Uterus (tissue), 4 donors: ENCODE measurements around the gene SUCLA2. TPM values are rescaled to one million over a fixed set of nuclear protein-coding genes. Genes with fewer than 3 reads are reported as not detected.
A peak's percentile ranks its signal among the peaks of the same experiment; 100 is the strongest.

Experiments used
- DNase-seq, 2 donors: peaks; one replicate each; pipeline ENCODE4 v3.0.0-alpha.2; 2019 to 2020
- H3K27ac ChIP-seq, 2 donors: fragments of 200-600 bp; sonication (generic); 1 replicate in 1 of 2; 2 replicates in 1 of 2; pipeline ENCODE4 v1.5.1; 2016 to 2018
- H3K27me3 ChIP-seq, 2 donors: fragments of 200-600 bp; sonication (generic); one replicate each; pipeline ENCODE4 v1.5.1; 2018 to 2019; ENCODE audit warnings: control low read depth in 1 of 2
- H3K36me3 ChIP-seq, 2 donors: fragments of 200-600 bp; sonication (generic); one replicate each; pipeline ENCODE4 v1.5.1; 2019; ENCODE audit warnings: control low read depth in 1 of 2
- H3K4me1 ChIP-seq, 2 donors: fragments of 200-600 bp; sonication (generic); one replicate each; pipeline ENCODE4 v1.5.1; 2018 to 2019; ENCODE audit warnings: control low read depth in 1 of 2
- H3K4me3 ChIP-seq, 2 donors: fragments of 200-600 bp; sonication (generic); 1 replicate in 1 of 2; 2 replicates in 1 of 2; pipeline ENCODE4 v1.5.1; 2018 to 2019; ENCODE audit warnings: mild to moderate bottlenecking in 1 of 2
- H3K9me3 ChIP-seq, 2 donors: fragments of 200-600 bp; sonication (generic); one replicate each; pipeline ENCODE4 v1.5.1; 2019; ENCODE audit warnings: control low read depth in 1 of 2
- POLR2A ChIP-seq, 2 donors: fragments of 450-650 bp; IDR thresholded peaks; one replicate each; pipeline ENCODE4 v1.6.1; 2016; ENCODE audit warnings: antibody characterized with exemption in 2 of 2, mild to moderate bottlenecking in 1 of 2, moderate library complexity in 1 of 2
- intact Hi-C: fragments of 100-400 bp; cut with DNase I; formaldehyde crosslinking; loops from one replicate; pipeline ENCODE4 v1.15.1; 2023; ENCODE audit warnings: low total_unique reads
- total RNA-seq, 4 donors: library from RNA; depleted of rRNA in 3 of 4; stranded (reverse); fragments of >200 nt in 3 of 4; gene quantifications; one replicate each; pipeline versions ENCODE4 v1.1.0 to v1.2.4, GENCODE V29; 2014 to 2023
- TF ChIP-seq, protein P1 (sequence below), 4 experiments: fragments of 200-600 bp in 2 of 4; fragments of 450-650 bp in 2 of 4; sonication (generic) in 2 of 4; IDR thresholded peaks; one replicate each; pipeline ENCODE4 v1.5.1; 2016 to 2019; ENCODE audit warnings: antibody characterized with exemption in 4 of 4, mild to moderate bottlenecking in 2 of 4, moderate library complexity in 1 of 4
- donor health status: DM: yes; HTN: yes; CAD: no.

SUCLA2 gene
- 10 to 100 TPM; 19.7 to 96.0 (median 43.5) TPM for total RNA-seq

DNA sequence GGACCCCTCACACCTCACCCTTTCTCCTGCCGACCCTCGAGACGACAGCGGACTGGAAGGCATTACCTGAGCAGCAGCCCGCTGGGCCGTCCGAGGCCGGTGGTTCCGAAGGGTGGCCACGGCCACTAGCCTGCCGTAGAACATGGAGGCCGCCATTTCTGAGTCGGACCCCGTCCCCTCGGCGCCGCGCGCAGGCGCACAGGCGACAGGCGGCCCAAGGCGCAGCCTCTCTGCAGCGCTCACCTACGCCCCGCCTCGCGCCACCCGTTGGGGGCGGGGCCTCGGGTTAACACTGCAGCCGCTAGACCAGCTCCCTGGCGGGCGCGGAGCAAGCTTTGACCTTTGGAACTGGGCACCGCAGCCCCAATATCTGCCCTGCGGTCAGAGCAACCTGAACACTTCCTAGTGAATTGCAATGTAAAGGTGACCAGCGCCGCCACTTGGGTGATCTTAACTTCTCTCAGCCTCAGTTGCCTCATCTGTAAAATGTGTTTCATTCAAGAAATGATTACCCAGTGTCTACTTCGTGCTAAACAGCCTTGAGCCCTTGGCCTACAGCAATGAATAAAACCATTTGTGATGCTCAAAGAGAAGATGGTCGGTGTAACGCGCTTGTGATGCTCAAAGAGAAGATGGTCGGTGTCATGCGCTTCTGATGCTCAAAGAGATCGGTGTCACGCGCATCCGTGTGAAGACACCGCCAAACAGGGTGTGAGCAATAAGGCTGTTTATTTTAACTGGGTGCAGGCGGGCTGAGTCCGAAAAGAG, at the start of gene SUCLA2:
SUCLA2 (minus strand) TSS at position 160 of the 768 bp plus-strand sequence; CDS start at position 156, 4 bp downstream.
- Histone ChIP-seq H3K9me3 (no peaks in the 10 kb centered on the region), H3K27ac (peak within 1 kb of the TSS; percentile 78 to 85), H3K4me3 (peak within 1 kb of the TSS; percentile 78 to 89), H3K27me3 (no peaks in the 10 kb centered on the region), H3K36me3 (no peaks in the 10 kb centered on the region), H3K4me1 (peaks cover 0 to 3% of the 10 kb centered on the region in 2 donors)
- intact Hi-C loops: no loop called here
- DNase-seq: peak; percentile 77 to 88
- TF ChIP-seq, protein P1, sequence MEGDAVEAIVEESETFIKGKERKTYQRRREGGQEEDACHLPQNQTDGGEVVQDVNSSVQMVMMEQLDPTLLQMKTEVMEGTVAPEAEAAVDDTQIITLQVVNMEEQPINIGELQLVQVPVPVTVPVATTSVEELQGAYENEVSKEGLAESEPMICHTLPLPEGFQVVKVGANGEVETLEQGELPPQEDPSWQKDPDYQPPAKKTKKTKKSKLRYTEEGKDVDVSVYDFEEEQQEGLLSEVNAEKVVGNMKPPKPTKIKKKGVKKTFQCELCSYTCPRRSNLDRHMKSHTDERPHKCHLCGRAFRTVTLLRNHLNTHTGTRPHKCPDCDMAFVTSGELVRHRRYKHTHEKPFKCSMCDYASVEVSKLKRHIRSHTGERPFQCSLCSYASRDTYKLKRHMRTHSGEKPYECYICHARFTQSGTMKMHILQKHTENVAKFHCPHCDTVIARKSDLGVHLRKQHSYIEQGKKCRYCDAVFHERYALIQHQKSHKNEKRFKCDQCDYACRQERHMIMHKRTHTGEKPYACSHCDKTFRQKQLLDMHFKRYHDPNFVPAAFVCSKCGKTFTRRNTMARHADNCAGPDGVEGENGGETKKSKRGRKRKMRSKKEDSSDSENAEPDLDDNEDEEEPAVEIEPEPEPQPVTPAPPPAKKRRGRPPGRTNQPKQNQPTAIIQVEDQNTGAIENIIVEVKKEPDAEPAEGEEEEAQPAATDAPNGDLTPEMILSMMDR (IDR thresholded peaks at IDR 0.05): peak in 1 of 4 experiments; percentile 31
- TF ChIP-seq POLR2A (IDR thresholded peaks at IDR 0.05): peak; percentile 36 to 56

DNA sequence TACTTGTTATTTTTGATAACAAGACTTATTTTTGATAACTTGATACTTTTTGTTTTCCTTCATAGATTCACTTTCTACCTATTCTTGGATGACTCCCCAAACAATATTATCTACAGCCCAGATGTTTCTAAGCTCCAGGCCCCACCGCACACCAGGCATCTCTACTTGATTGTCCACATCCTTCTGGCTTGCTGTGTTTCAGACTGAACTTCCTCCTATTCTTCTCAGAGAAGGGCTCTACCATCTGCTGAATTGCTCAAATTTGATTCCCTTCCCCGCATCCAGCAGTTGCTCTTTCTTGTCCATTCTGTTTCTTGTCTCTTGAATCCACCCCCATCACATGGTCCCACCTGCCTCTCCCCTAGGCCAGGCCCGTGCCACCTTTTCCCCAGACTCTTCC, 49.5 kb upstream of the SUCLA2 start:
- no peaks in the 10 kb centered on the region for H3K4me1 ChIP-seq
- H3K27me3 ChIP-seq: no peaks in the 10 kb centered on the region
- H3K27ac ChIP-seq: no peak overlapping the region
- no peaks in the 10 kb centered on the region for H3K9me3 ChIP-seq
- no peak overlapping the region for H3K4me3 ChIP-seq
- TF ChIP-seq, protein P1 (IDR thresholded peaks at IDR 0.05): no peak
- TF ChIP-seq POLR2A (IDR thresholded peaks at IDR 0.05): no peak
- no peaks in the 10 kb centered on the region for H3K36me3 ChIP-seq
- intact Hi-C loops: no loop called here
- no peak for DNase-seq

DNA sequence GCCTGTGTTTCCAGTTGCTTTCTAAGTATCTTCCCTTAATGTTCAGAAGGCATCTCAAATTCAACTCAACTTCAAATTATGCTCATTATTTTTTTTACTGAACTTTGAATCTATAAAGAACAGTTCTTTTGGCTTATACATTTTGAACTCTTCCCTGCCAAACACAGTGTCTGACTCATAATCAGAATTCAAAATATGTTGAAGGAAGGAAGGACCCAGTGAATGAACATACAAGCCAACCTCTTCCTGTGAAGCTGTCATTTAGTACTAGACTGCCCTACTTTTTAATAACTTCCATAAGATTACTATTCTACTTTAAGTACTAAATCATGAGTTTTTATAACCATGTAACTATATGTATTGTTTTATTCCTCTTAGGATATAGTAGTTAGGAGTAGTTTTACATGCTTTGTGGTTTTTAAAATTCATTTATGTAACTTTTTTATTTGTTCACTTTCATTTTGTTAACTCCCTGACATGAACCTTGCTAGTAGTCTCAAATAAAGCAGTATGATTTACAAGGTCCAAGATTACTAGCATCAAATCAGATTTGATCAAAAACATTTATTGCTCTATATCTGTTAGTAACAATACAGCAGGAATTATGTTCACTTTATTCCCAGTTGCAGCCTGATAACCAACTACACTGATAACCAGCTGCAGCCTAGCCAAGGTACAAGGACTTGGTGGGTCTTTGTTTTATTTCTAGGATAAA, 42.9 kb upstream of the SUCLA2 start:
- no peak for DNase-seq
- H3K9me3 ChIP-seq: no peaks in the 10 kb centered on the region
- H3K4me3 ChIP-seq: no peak overlapping the region
- intact Hi-C loops: no loop called here
- no peaks in the 10 kb centered on the region for H3K4me1 ChIP-seq
- H3K36me3 ChIP-seq: no peaks in the 10 kb centered on the region
- H3K27me3 ChIP-seq: no peaks in the 10 kb centered on the region
- TF ChIP-seq, protein P1 (IDR thresholded peaks at IDR 0.05): no peak
- TF ChIP-seq POLR2A (IDR thresholded peaks at IDR 0.05): no peak
- no peak overlapping the region for H3K27ac ChIP-seq

DNA sequence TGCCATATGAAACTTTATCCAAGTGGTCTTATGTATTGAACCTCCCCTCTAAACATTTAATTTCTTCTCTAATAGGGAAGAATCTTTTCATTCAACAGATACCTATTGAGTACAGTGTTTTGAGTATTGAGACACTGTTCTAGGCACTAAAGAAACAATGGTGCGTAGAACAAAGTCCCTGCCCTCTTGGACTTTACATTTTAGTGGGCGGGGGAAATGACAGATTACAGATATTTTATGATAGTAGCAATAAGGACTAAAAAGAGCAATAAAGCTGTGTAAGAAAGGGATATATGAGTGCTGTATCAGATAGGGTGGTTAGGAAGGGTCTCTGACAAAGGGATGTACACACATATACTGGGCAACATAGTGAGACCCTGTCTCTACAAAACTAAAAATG, 41.8 kb upstream of the SUCLA2 start:
- intact Hi-C loops: no loop called here
- no peaks in the 10 kb centered on the region for H3K27me3 ChIP-seq
- H3K9me3 ChIP-seq: no peaks in the 10 kb centered on the region
- no peak for TF ChIP-seq POLR2A (IDR thresholded peaks at IDR 0.05)
- TF ChIP-seq, protein P1 (IDR thresholded peaks at IDR 0.05): no peak
- no peaks in the 10 kb centered on the region for H3K36me3 ChIP-seq
- no peak overlapping the region for H3K4me3 ChIP-seq
- H3K27ac ChIP-seq: no peak overlapping the region
- no peak for DNase-seq
- no peaks in the 10 kb centered on the region for H3K4me1 ChIP-seq

DNA sequence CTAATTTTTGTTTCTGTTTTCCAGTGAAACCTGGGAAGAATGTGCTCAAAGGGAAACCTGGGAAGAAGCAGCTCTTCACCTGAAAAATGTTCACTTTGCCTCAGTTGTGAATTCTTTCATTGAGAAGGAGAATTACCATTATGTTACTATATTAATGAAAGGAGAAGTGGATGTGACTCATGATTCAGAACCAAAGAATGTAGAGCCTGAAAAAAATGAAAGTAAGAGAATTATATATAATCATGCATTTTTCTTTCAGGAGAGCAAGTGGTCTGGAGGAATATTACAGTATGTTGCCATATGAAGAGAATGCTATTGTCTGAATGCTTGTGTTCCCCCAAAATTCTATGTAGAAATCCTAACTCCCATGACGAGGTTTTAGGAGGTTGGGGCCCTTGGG, 39.8 kb upstream of the SUCLA2 start:
- Histone ChIP-seq H3K27me3 (no peaks in the 10 kb centered on the region), H3K4me1 (no peaks in the 10 kb centered on the region), H3K4me3 (no peak overlapping the region), H3K36me3 (no peaks in the 10 kb centered on the region), H3K27ac (no peak overlapping the region), H3K9me3 (no peaks in the 10 kb centered on the region)
- no peak for DNase-seq
- no peak for TF ChIP-seq POLR2A (IDR thresholded peaks at IDR 0.05)
- TF ChIP-seq, protein P1 (IDR thresholded peaks at IDR 0.05): no peak
- intact Hi-C loops: no loop called here
